ENCODE data around the gene GABARAPL2.
"Not testable (repeated sequence)": the region's sequence is repeated elsewhere in the genome, so short reads cannot be mapped to it uniquely, and the experiment has no call there.

GRCh38 chr16:75545879-75546278 lies 20.3 kb upstream of the GABARAPL2 start:
- TF ChIP-seq CTCF (tag by site-specific recombination; IDR thresholded peaks at IDR 0.05); HOXA7 (CRISPR knock-in tag; IDR thresholded peaks at IDR 0.05; ENCODE audit: borderline replicate concordance); KLF8 (tag by site-specific recombination; IDR thresholded peaks at IDR 0.05); SCRT2 (tag by site-specific recombination; IDR thresholded peaks at IDR 0.05); ZNF843 (tag by site-specific recombination; IDR thresholded peaks at IDR 0.05); KLF1 (tag by site-specific recombination; IDR thresholded peaks at IDR 0.05); SP7 (tag by site-specific recombination; IDR thresholded peaks at IDR 0.05): not testable (repeated sequence)
- TF ChIP-seq, protein P1, sequence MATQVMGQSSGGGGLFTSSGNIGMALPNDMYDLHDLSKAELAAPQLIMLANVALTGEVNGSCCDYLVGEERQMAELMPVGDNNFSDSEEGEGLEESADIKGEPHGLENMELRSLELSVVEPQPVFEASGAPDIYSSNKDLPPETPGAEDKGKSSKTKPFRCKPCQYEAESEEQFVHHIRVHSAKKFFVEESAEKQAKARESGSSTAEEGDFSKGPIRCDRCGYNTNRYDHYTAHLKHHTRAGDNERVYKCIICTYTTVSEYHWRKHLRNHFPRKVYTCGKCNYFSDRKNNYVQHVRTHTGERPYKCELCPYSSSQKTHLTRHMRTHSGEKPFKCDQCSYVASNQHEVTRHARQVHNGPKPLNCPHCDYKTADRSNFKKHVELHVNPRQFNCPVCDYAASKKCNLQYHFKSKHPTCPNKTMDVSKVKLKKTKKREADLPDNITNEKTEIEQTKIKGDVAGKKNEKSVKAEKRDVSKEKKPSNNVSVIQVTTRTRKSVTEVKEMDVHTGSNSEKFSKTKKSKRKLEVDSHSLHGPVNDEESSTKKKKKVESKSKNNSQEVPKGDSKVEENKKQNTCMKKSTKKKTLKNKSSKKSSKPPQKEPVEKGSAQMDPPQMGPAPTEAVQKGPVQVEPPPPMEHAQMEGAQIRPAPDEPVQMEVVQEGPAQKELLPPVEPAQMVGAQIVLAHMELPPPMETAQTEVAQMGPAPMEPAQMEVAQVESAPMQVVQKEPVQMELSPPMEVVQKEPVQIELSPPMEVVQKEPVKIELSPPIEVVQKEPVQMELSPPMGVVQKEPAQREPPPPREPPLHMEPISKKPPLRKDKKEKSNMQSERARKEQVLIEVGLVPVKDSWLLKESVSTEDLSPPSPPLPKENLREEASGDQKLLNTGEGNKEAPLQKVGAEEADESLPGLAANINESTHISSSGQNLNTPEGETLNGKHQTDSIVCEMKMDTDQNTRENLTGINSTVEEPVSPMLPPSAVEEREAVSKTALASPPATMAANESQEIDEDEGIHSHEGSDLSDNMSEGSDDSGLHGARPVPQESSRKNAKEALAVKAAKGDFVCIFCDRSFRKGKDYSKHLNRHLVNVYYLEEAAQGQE (tag by site-specific recombination; IDR thresholded peaks at IDR 0.05) = not testable (repeated sequence)
- TF ChIP-seq, protein P2, sequence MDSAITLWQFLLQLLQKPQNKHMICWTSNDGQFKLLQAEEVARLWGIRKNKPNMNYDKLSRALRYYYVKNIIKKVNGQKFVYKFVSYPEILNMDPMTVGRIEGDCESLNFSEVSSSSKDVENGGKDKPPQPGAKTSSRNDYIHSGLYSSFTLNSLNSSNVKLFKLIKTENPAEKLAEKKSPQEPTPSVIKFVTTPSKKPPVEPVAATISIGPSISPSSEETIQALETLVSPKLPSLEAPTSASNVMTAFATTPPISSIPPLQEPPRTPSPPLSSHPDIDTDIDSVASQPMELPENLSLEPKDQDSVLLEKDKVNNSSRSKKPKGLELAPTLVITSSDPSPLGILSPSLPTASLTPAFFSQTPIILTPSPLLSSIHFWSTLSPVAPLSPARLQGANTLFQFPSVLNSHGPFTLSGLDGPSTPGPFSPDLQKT (IDR thresholded peaks at IDR 0.05; ENCODE audit: borderline replicate concordance, low read depth, low read length) = not testable (repeated sequence)

All from HEK293 (cell line).